ENCODE data around the gene EXOC4.

EXOC4 gene

DNA sequence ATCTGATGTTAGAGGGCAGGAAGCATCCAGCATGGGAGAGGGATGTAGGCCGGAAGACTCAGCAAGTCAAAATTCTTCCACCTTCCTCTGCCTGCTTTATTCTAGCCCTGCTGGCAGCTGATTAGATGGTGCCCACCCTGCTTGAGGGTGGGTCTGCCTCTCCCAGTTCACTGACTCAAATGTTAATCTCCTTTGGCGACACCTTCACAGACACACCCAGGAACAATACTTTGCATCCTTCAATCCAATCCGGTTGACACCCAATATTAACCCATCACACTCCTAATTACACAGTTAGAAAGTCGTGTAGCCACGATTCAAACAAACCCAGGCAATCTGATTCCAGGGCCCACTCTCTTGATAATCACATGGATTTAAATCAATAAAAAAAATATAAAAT lies 440.4 kb downstream of the EXOC4 start:
- DNase-seq (ENCODE audit: low read depth in 2 of 2): no peak
- TF ChIP-seq CTCF (IDR thresholded peaks at IDR 0.05; ENCODE audit: low read depth, low read length): no peak
- no peak overlapping the region for H3K4me3 ChIP-seq (replicated peaks in 1 of 2; ENCODE audit: low read depth in 2 of 2, low read length in 2 of 2)

DNA sequence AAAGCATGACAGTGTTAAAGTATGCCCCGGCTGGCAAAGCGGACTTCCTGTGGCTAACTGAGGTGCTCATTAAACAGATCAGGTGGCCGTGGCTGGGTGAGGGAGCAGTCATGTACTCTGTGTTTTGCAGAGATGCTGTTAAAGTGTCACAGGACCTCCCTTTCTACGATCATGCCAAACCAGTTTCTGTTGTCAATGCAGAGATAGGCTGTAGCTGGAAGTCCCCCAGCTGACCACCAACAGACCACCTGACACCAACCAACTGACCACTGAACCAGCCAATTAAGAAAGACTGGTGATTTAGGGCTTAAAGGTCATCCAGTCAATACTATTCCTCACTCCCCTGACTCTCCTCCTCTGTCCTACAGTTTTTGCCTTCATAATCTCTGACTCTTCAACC lies 443.2 kb downstream of the EXOC4 start:
- DNase-seq (ENCODE audit: low read depth in 2 of 2): no peak
- TF ChIP-seq CTCF (IDR thresholded peaks at IDR 0.05; ENCODE audit: low read depth, low read length): no peak
- H3K4me3 ChIP-seq (replicated peaks in 1 of 2; ENCODE audit: low read depth in 2 of 2, low read length in 2 of 2): no peak overlapping the region

DNA sequence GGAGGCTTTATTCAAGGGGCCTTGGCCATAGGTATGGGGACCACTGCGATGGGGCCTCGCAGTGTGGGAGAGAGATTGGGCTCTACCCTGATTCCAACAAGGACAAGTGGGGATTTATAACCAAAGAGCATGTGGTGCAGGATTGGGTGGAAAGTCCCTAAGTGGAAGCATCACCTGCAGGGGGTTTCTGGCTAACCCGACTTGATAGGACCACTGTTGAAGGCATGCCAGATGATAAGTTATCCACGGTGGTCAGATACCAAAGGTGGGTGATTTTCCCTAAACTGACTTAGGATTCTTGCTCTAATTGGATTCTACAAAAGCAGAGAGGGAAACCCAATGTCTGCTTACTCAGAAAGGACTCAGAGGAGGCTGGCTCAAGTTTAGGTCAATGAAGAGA lies 444.7 kb downstream of the EXOC4 start:
- TF ChIP-seq CTCF (IDR thresholded peaks at IDR 0.05; ENCODE audit: low read depth, low read length): no peak
- no peak for DNase-seq (ENCODE audit: low read depth in 2 of 2)
- no peak overlapping the region for H3K4me3 ChIP-seq (replicated peaks in 1 of 2; ENCODE audit: low read depth in 2 of 2, low read length in 2 of 2)

GRCh38 chr7:133698127-133698526 lies 445.2 kb downstream of the EXOC4 start:
- DNase-seq (ENCODE audit: low read depth in 2 of 2): peak in 1 of 2 donors; percentile 51
- TF ChIP-seq CTCF (IDR thresholded peaks at IDR 0.05; ENCODE audit: low read depth, low read length): no peak
- H3K4me3 ChIP-seq (replicated peaks in 1 of 2; ENCODE audit: low read depth in 2 of 2, low read length in 2 of 2): no peak overlapping the region

DNA sequence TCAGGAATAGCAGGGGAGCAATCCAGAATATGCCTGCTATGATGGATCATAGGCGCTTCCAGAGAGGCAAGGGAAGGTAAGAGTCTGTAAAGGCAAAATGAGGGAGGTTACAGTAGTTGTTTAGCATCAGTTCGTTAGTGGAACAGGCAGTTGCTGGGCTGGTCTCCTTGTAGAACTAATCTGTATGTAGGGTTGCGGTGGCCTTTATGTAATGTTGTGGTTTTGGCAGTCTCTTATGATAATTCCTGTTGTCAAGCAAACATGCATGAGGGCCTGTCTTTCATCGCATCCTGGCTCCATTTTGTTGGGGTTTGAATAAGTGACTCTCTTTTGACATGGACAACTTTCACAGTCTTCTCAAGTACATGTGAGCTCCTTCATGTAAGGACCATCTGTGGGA lies 446.5 kb downstream of the EXOC4 start:
- DNase-seq (ENCODE audit: low read depth in 2 of 2): peak in 1 of 2 donors; percentile 15

GRCh38 chr7:133702078-133702477 lies 449.2 kb downstream of the EXOC4 start:
- no peak for DNase-seq (ENCODE audit: low read depth in 2 of 2)
- no peak for TF ChIP-seq CTCF (IDR thresholded peaks at IDR 0.05; ENCODE audit: low read depth, low read length)
- H3K4me3 ChIP-seq (replicated peaks in 1 of 2; ENCODE audit: low read depth in 2 of 2, low read length in 2 of 2): no peak overlapping the region

More for the DNA sequence above, 446.5 kb downstream of the EXOC4 start:
- TF ChIP-seq CTCF (IDR thresholded peaks at IDR 0.05; ENCODE audit: low read depth, low read length): no peak
- no peak overlapping the region for H3K4me3 ChIP-seq (replicated peaks in 1 of 2; ENCODE audit: low read depth in 2 of 2, low read length in 2 of 2)

DNA sequence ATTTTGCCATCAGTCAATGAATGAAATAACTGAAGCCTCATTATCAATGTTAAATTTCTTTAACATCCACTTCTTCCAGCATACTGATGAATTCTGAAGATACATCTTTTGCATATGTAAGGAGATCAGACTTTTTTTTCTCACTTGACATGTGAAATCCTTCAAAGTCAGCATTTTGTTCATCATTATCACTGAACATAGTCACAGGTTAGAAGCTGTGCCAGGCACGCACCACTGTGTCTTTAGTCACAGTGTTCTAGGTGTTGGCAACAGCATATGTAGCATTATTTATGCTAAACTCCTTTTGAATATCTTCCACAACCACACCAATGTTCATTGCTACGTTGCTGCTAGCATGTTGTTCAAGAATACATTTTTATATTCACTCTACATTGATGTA lies 450.1 kb downstream of the EXOC4 start:
- H3K4me3 ChIP-seq (replicated peaks in 1 of 2; ENCODE audit: low read depth in 2 of 2, low read length in 2 of 2): no peak overlapping the region
- TF ChIP-seq CTCF (IDR thresholded peaks at IDR 0.05; ENCODE audit: low read depth, low read length): no peak
- peak in 1 of 2 donors; percentile 33 for DNase-seq (ENCODE audit: low read depth in 2 of 2)

All from cardiac fibroblast (primary cell).